M059J (cell line): ENCODE measurements around the gene HOXD10. TPM values are rescaled to one million over a fixed set of nuclear protein-coding genes. Genes with fewer than 3 reads are reported as not detected.

ENCODE experiments used
- DNase-seq: peaks from one replicate; pipeline ENCODE4 v3.0.0-alpha.2; 2012; ENCODE audit warnings: low read depth
- total RNA-seq: library from RNA; depleted of rRNA; stranded (reverse); fragments of >200 nt; shearing (Covaris generic); gene quantifications from 2 replicates; pipeline ENCODE4 v1.2.3, GENCODE V29; 2014; rRNA removed

HOXD10 gene
- total RNA-seq, 1 experiment from 2014 or later: 15.0 TPM

DNA sequence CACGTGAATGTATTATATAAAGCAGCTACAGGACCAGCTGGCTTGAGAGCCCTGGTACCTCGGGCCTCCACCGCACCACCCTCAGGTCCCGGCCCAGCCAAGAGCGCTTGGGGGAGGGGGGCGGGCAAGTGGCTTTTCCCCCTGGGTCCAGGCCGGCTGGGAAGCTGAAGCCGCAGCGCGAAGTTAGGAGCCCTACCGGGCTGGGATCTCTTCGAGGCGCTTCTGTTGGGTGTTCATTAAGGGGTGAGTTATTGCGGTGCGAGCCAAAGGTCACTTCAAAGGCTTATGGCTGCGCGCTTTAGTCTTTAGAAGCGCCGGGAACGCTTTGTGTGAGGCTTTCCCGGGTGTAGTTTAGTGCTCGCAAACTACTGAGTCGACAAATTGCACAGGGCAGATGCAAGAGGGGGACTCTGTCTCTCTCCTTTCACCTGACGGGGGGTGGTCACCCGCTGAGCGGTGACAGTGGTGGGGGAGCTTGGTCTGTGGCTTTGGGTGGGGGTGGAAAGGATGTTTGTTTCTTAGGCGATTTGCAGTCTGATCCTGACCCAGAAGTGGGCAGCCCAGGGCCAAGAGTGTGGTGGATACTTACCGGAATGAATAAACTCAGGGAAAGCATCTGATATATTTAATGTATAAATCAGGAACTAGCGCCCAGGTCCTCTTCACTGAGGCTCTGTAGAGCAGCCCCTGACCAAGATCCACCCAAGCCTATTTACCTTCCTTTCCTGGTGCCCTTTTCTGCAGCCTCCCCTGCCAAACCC lies 46.5 kb downstream of the HOXD10 start:
- DNase-seq: no peak

DNA sequence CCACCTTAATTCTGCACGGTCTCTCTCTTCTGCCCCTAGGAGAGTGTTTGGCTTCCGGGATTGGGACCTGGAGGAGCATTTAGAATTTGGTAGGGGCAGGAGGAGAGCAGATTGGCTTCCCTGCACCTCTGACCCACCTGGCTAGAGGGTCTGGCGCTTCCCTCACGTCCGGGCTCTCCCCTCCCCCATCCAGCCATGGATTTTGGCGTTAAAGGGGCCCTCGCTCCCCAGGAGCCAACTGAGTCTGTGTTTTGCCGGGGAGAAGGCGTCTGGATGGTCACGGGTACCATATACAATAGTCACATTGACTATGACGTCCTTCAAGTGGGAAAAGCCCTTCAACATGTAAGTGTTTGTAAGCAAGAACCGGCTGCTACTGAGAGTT lies 47.1 kb downstream of the HOXD10 start:
- no peak for DNase-seq

DNA sequence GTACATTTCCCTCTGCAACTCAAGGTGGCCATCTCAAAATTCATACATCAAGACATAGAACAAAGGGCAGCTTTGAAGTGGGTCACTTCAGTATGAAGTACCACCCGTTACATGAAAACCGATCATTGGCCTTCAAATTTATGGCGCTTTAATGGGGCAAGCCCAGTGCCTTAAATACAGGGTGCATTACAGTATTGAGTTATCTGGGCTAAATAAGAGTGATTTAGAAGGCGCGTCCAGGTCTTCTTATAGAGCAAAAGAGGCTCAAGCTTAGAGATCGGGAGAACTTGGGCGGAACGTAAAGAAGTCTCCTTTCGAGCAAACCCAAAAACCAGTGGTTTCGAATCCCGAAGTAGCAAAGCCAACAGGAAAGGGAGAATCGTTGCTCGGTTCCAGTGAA lies 47.6 kb downstream of the HOXD10 start:
- no peak for DNase-seq

DNA sequence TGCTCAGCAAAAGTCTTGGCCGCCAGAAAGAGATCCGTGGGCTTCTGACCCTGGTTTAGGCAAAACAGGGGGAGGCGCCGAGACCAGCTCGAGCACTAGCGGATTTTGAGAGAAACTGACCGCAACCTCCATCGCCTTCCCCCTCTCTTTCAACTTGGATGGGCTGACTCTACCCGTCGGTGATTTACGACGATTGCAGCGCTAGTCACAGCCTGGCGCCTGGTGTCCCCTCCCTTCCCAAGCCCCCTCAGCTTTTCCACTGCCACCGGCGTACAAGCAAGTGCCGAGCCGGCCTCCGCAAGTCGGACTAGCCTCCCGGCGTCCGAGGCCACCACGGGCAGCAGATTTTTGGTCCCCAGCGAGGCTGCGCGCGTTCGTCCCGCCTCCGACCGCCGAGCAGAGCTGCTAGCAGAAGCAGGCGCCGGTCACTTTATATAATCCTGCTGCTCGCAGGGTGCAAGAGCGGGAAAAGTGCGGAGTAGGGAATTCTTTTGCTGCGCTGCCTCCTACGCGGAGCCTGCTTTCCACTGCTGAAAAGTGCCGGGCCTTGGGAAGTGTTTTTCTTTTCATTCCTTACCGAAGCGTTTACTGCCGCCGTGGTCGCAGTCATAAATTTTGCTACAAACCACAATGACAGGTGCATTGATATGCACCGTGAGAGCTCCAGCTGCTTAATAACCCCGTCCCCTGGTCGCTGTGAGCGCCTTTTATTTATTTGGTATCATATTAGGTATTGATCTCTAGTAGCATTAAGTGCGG lies 48.2 kb downstream of the HOXD10 start:
- DNase-seq: peak; percentile 30

DNA sequence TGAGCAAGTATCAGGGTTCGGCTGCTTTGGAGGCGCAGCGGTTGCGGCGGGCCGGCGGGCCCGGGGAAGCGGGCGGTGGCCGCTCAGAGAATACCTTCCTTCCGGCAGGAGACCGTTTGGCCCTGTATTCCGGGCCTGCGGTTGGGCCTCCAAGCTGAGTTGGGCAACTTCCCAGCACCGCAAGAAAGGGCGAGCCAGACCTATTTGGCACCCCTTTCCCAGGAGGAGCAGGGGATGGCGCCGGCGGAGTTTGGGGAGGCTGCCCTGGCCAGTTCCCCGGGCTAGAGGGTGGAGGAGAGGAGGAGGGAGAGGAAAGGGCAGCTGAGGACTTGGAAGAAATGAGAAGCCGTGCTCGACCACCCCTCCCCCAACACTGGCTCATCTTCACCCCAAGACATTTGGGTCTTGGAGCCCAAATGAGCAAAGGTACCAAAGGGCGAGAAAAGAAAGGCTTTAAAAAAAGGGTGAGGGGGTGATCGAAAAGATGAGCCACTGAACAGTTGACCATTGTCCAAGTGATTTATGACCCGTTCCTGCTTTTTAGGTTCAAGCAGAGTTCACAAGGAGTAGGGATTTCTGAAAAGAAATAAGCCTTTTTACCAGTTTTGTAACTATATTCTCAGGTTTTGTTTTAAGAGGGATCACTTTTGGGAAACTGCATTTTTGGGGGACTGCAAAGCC lies 48.9 kb downstream of the HOXD10 start:
- peak; percentile 43 for DNase-seq

DNA sequence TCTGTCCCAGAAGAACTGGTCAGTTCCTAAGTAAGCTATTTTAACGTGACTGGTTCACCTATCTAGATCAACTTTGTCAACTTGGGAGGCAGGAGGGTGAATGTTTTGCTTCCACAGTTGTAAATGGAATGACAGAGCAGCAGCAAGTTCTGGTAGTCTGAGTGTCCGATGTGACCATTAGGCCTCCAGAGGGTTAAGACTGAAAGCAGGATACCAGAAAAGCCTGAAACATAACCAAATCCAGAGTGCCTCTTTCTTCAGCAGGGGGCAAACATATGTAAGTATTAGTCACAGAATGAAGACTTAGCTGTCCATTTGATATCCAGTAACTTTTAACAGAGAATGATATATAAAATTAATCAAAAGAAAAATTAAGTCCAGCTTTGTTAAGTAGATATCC lies 49.7 kb downstream of the HOXD10 start:
- DNase-seq: no peak

DNA sequence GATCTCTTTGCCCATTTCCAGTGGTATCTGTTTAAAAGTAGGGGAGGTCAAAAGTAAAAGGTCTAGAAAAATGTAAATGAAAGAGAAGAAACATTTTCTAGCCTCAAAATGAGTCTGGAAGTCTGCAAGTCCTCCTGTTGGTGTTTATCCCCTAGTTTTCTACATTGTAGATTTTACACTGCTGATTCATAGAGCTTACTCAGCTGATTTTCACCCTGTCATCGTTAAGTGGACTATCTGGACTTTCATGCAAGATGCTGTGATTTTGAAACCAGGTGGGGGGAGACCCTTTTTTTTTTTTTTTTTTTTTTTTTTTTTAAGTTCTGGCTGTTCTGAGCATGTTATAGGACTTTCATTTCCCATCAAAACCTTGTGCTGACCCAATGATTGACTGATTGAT lies 50.8 kb downstream of the HOXD10 start:
- no peak for DNase-seq

DNA sequence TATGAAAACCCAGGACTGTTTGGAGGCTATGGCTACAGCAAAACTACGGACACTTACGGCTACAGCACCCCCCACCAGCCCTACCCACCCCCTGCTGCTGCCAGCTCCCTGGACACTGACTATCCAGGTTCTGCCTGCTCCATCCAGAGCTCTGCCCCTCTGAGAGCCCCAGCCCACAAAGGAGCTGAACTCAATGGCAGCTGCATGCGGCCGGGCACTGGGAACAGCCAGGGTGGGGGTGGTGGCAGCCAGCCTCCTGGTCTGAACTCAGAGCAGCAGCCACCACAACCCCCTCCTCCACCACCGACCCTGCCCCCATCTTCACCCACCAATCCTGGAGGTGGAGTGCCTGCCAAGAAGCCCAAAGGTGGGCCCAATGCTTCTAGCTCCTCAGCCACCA lies 52.6 kb downstream of the HOXD10 start:
- no peak for DNase-seq

Other genes starting within 250 kb of the HOXD10 start
- 20.8 and 27.7 TPM in 2 replicates for gene LNPK, start 114.5 kb upstream of the HOXD10 start, total RNA-seq
- gene EVX2, start 32.8 kb upstream of the HOXD10 start, total RNA-seq: not detected in 2 replicates
- gene HOXD13, start 24.1 kb upstream of the HOXD10 start, total RNA-seq: 2.1 and 3.6 TPM in 2 replicates
- gene HOXD12, start 17.0 kb upstream of the HOXD10 start, total RNA-seq: 0.12 TPM in 1 of 2 replicates, not detected in the other
- gene HOXD11, start 9.5 kb upstream of the HOXD10 start, total RNA-seq: 14.3 and 16.9 TPM in 2 replicates
- 0.57 and 0.86 TPM in 2 replicates for gene HOXD9, start 5.9 kb downstream of the HOXD10 start, total RNA-seq
- 0.49 and 0.84 TPM in 2 replicates for gene HOXD8, start 12.9 kb downstream of the HOXD10 start, total RNA-seq
- 0.05 TPM in 1 of 2 replicates, not detected in the other for gene HOXD4, start 34.8 kb downstream of the HOXD10 start, total RNA-seq
- 0.12 and 0.30 TPM in 2 replicates for gene HOXD3, start 40.5 kb downstream of the HOXD10 start, total RNA-seq
- not detected in 2 replicates for gene HOXD1, start 71.9 kb downstream of the HOXD10 start, total RNA-seq
- gene MTX2, start 152.7 kb downstream of the HOXD10 start, total RNA-seq: 29.8 and 36.0 TPM in 2 replicates